CD14-positive monocyte (primary cell): ENCODE results near the gene BOD1. TPM values are rescaled to one million over a fixed set of nuclear protein-coding genes. Genes with fewer than 3 reads are reported as not detected.

Source experiments
- DNase-seq, 3 donors: peaks; one replicate each; pipeline ENCODE4 v3.0.0-alpha.2; 2011 to 2022
- H2AFZ ChIP-seq: 2 replicates; pipeline ENCODE4 v1.6.0; 2012; ENCODE audit warnings: mild to moderate bottlenecking, low read depth, low read length, inconsistent platforms; ENCODE audit not compliant: insufficient read depth, poor library complexity, severe bottlenecking
- H3K27ac ChIP-seq, 2 donors: 1 replicate in 1 of 2; 2 replicates in 1 of 2; pipeline ENCODE4 v1.5.1; 2012 to 2013; ENCODE audit warnings: low read length in 2 of 2, control low read depth in 1 of 2, inconsistent platforms in 1 of 2, low read depth in 1 of 2, mild to moderate bottlenecking in 1 of 2
- H3K27me3 ChIP-seq, 2 donors: one replicate each; pipeline versions ENCODE4 v1.6.0 to v1.6.1; 2011 to 2013; ENCODE audit warnings: low read length in 2 of 2; ENCODE audit not compliant: control insufficient read depth in 2 of 2, insufficient read depth in 2 of 2
- H3K36me3 ChIP-seq, 2 donors: replicated peaks in 1 of 2; 1 replicate in 1 of 2; 2 replicates in 1 of 2; pipeline versions ENCODE4 v1.5.1 to v1.6.1; 2012 to 2013; ENCODE audit warnings: low read length in 2 of 2, control low read depth in 1 of 2, inconsistent platforms in 1 of 2, mild to moderate bottlenecking in 1 of 2; ENCODE audit not compliant: insufficient read depth in 2 of 2, control insufficient read depth in 1 of 2
- H3K4me1 ChIP-seq, 2 donors: 1 replicate in 1 of 2; 2 replicates in 1 of 2; pipeline versions ENCODE4 v1.5.1 to v1.6.1; 2012 to 2013; ENCODE audit warnings: low read length in 2 of 2, control low read depth in 1 of 2, inconsistent platforms in 1 of 2, mild to moderate bottlenecking in 1 of 2, moderate library complexity in 1 of 2; ENCODE audit not compliant: insufficient read depth in 2 of 2, control insufficient read depth in 1 of 2
- H3K4me2 ChIP-seq: replicated peaks from 2 replicates; pipeline ENCODE3; 2012; ENCODE audit warnings: low read length, moderate library complexity, mild to moderate bottlenecking; ENCODE audit not compliant: poor library complexity, severe bottlenecking; ENCODE audit errors: extremely low read depth
- H3K4me3 ChIP-seq, 3 experiments: fragments of 200-600 bp in 1 of 3; sonication (generic) in 1 of 3; replicated peaks in 1 of 3; 1 replicate in 2 of 3; 2 replicates in 1 of 3; pipeline ENCODE4 v1.5.1; 2011 to 2013; ENCODE audit warnings: low read length in 3 of 3, mild to moderate bottlenecking in 3 of 3, control low read depth in 2 of 3, low read depth in 2 of 3, inconsistent platforms in 1 of 3, moderate library complexity in 1 of 3
- H3K79me2 ChIP-seq: 2 replicates; pipeline ENCODE4 v1.6.0; 2012; ENCODE audit warnings: mild to moderate bottlenecking, control low read depth, inconsistent platforms, low read length, moderate library complexity; ENCODE audit not compliant: insufficient read depth
- H3K9ac ChIP-seq: 2 replicates; pipeline ENCODE4 v1.6.0; 2017; ENCODE audit warnings: low read length, mild to moderate bottlenecking; ENCODE audit not compliant: insufficient read depth, poor library complexity, severe bottlenecking
- H3K9me3 ChIP-seq, 2 donors: replicated peaks in 1 of 2; 1 replicate in 1 of 2; 2 replicates in 1 of 2; pipeline versions ENCODE4 v1.5.1 to v1.6.1; 2012 to 2013; ENCODE audit warnings: low read length in 2 of 2, control low read depth in 1 of 2; ENCODE audit not compliant: control insufficient read depth in 1 of 2, insufficient read depth in 1 of 2
- H4K20me1 ChIP-seq: 2 replicates; pipeline ENCODE4 v1.6.0; 2012; ENCODE audit warnings: mild to moderate bottlenecking, low read length, control low read depth, moderate library complexity; ENCODE audit not compliant: insufficient read depth
- H3K27ac Mint-ChIP-seq, 7 donors: one replicate each; pipeline ENCODE4 v1.8.0; 2020; ENCODE audit warnings: mild to moderate bottlenecking in 7 of 7, mixed read lengths in 7 of 7, moderate library complexity in 6 of 7, inconsistent platforms in 2 of 7
- H3K27me3 Mint-ChIP-seq, 3 donors: one replicate each; pipeline ENCODE4 v1.8.0; 2021 to 2022; ENCODE audit warnings: low read depth in 3 of 3, mild to moderate bottlenecking in 3 of 3, mixed read lengths in 3 of 3, moderate library complexity in 3 of 3, inconsistent platforms in 1 of 3
- H3K36me3 Mint-ChIP-seq, 2 donors: one replicate each; pipeline ENCODE4 v1.8.0; 2020; ENCODE audit warnings: mixed read lengths in 2 of 2, inconsistent platforms in 1 of 2, mild to moderate bottlenecking in 1 of 2
- H3K4me1 Mint-ChIP-seq: one replicate; pipeline ENCODE4 v1.8.0; 2020; ENCODE audit warnings: mild to moderate bottlenecking, mixed read lengths
- H3K4me3 Mint-ChIP-seq, 2 donors: one replicate each; pipeline ENCODE4 v1.8.0; 2020; ENCODE audit warnings: mild to moderate bottlenecking in 2 of 2, mixed read lengths in 2 of 2, moderate library complexity in 1 of 2
- H3K9me3 Mint-ChIP-seq, 7 donors: one replicate each; pipeline ENCODE4 v1.8.0; 2020 to 2022; ENCODE audit warnings: mixed read lengths in 7 of 7, mild to moderate bottlenecking in 6 of 7, moderate library complexity in 6 of 7, inconsistent platforms in 2 of 7
- CTCF ChIP-seq: fragments of 200-600 bp; IDR thresholded peaks from one replicate; pipeline ENCODE4 v1.8.0; 2022; ENCODE audit warnings: antibody characterized with exemption, mild to moderate bottlenecking
- WGBS: methylation state at CpG from one replicate; pipeline ENCODE4 v1.1.5; 2013; ENCODE audit warnings: missing lambda C conversion rate; ENCODE audit not compliant: insufficient coverage; 5-methylcytosine and 5-hydroxymethylcytosine counted together
- intact Hi-C, 2 donors: fragments of 100-400 bp; cut with micrococcal nuclease; formaldehyde crosslinking; loops; one replicate each; pipeline versions ENCODE4 v1.15.0 to v1.15.1; 2023
- polyA minus RNA-seq: library from RNA; depleted of rRNA, polyadenylated mRNA; stranded (reverse); fragments of >200 nt; gene quantifications from 2 replicates; pipeline ENCODE4 v1.2.3, GENCODE V29; 2012
- polyA plus RNA-seq, 3 donors: library from polyadenylated mRNA; depleted of rRNA in 1 of 3; unstranded in 2 of 3; stranded (reverse) in 1 of 3; fragments of 300-500 nt in 2 of 3; fragments of >200 nt in 1 of 3; fragmentation: Illumina TruSeq in 2 of 3; gene quantifications; 1 replicate in 2 of 3; 2 replicates in 1 of 3; pipeline ENCODE4 v1.2.3, GENCODE V29; 2012 to 2021
- total RNA-seq, 12 experiments: library from RNA in 1 of 12; stranded (reverse) in 1 of 12; fragments of 120-200 nt in 1 of 12; gene quantifications; one replicate each; pipeline ENCODE4 v1.2.4 and lab custom pipeline; 2013 to 2026; ENCODE audit warnings: mixed read lengths in 6 of 12, inconsistent platforms in 1 of 12

The BOD1 gene
- 27.5 TPM for total RNA-seq (2013)
- polyA plus RNA-seq (10 to 100 TPM in 1 of 3 donors, 1 to 10 TPM in 2; 4.5 to 11.3 (median 5.8) TPM), polyA minus RNA-seq (12.1 and 18.2 TPM in 2 replicates), total RNA-seq (lab: John Stamatoyannopoulos, UW) (8.2 to 27.7 (median 15.8) reads per million in 11 experiments)

- peaks cover 34% of the 10 kb centered on the region for H3K4me1 Mint-ChIP-seq
- Histone ChIP-seq H2AFZ (peak within 1 kb of the TSS; percentile 93), H3K36me3 (peaks cover 14 to 22% of the 10 kb centered on the region in 2 donors), H3K79me2 (peaks cover 47% of the 10 kb centered on the region), H3K4me3 (peak within 1 kb of the TSS; percentile 73 to 91 (median 88)), H3K9ac (peak within 1 kb of the TSS; percentile 97), H3K27ac (peak within 1 kb of the TSS; percentile 74 to 91), H3K27me3 (no peaks in the 10 kb centered on the region), H3K4me2 (peak within 1 kb of the TSS; percentile 78), H4K20me1 (peaks cover 42% of the 10 kb centered on the region), H3K4me1 (peaks cover 18 to 22% of the 10 kb centered on the region in 2 donors), H3K9me3 (no peaks in the 10 kb centered on the region)
- WGBS: 2% methylated on average over 26 of the region's 37 CpGs
- DNase-seq: peak; percentile 97 to 98 (median 97)
- peaks cover 16 to 25% of the 10 kb centered on the region in 2 donors for H3K36me3 Mint-ChIP-seq
- no peaks in the 10 kb centered on the region for H3K27me3 Mint-ChIP-seq
- intact Hi-C loops: loop anchor here (2.0 to 10.0 kb wide), 5 partner anchors 168 to 918 kb away; partner anchors contain the start of gene CPEB4 (in 1 of the 2)
- peak within 1 kb of the TSS; percentile 81 to 85 for H3K4me3 Mint-ChIP-seq
- no peak for TF ChIP-seq CTCF
- peak within 1 kb of the TSS; percentile 82 to 95 (median 93) for H3K27ac Mint-ChIP-seq
- H3K9me3 Mint-ChIP-seq: no peaks in the 10 kb centered on the region
Measured at GRCh38 chr5:173616577-173617118, at the start of gene BOD1. Gene BOD1 (minus strand): TSS chr5:173616650. CDS start chr5:173616436, 214 bp downstream.

GRCh38 chr5:173665326-173665725, 48.9 kb upstream of the BOD1 start:
- no peak overlapping the region for H3K9ac ChIP-seq
- intact Hi-C loops: no loop called here
- WGBS: no CpG with 5 or more reads among the region's 4 CpGs

More at GRCh38 chr5:173665326-173665725, 48.9 kb upstream of the BOD1 start:
- Histone ChIP-seq H3K36me3 (no peaks in the 10 kb centered on the region), H3K27me3 (no peaks in the 10 kb centered on the region), H2AFZ (no peak overlapping the region), H4K20me1 (no peaks in the 10 kb centered on the region), H3K4me3 (no peak overlapping the region), H3K9me3 (peaks cover 0 to 8% of the 10 kb centered on the region in 2 donors), H3K79me2 (no peaks in the 10 kb centered on the region), H3K4me1 (peaks cover 25% of the 10 kb centered on the region in 2 donors), H3K4me2 (no peak overlapping the region), H3K27ac (no peak overlapping the region)
- peaks cover 0 to 2% of the 10 kb centered on the region in 2 donors for H3K36me3 Mint-ChIP-seq
- peak overlapping the region in 3 of 7 donors; percentile 15 to 76 (median 56) for H3K27ac Mint-ChIP-seq
- DNase-seq: no peak
- no peaks in the 10 kb centered on the region for H3K27me3 Mint-ChIP-seq
- TF ChIP-seq CTCF: no peak
- peaks cover 27% of the 10 kb centered on the region for H3K4me1 Mint-ChIP-seq
- no peak overlapping the region for H3K4me3 Mint-ChIP-seq
- H3K9me3 Mint-ChIP-seq: peaks cover 2 to 11% (median 6%) of the 10 kb centered on the region in 7 donors
